Measurements from ENCODE around the gene CYS1. TPM values are rescaled to one million over a fixed set of nuclear protein-coding genes. Genes with fewer than 3 reads are reported as not detected.

The CYS1 gene
- total RNA-seq, 1 donor from 2014 or later: 13.5 TPM

- no peak overlapping the region for H3K4me3 ChIP-seq
- TF ChIP-seq, protein P1, sequence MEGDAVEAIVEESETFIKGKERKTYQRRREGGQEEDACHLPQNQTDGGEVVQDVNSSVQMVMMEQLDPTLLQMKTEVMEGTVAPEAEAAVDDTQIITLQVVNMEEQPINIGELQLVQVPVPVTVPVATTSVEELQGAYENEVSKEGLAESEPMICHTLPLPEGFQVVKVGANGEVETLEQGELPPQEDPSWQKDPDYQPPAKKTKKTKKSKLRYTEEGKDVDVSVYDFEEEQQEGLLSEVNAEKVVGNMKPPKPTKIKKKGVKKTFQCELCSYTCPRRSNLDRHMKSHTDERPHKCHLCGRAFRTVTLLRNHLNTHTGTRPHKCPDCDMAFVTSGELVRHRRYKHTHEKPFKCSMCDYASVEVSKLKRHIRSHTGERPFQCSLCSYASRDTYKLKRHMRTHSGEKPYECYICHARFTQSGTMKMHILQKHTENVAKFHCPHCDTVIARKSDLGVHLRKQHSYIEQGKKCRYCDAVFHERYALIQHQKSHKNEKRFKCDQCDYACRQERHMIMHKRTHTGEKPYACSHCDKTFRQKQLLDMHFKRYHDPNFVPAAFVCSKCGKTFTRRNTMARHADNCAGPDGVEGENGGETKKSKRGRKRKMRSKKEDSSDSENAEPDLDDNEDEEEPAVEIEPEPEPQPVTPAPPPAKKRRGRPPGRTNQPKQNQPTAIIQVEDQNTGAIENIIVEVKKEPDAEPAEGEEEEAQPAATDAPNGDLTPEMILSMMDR (IDR thresholded peaks at IDR 0.05): no peak
- TF ChIP-seq POLR2A (IDR thresholded peaks at IDR 0.05) (no peak), POLR2AphosphoS5 (IDR thresholded peaks at IDR 0.05; ENCODE audit: insufficient read depth in 1 of 2, low read depth in 1 of 2) (no peak)
- H3K4me1 ChIP-seq: no peaks in the 10 kb centered on the region
- no peak overlapping the region for H3K27ac ChIP-seq
- intact Hi-C loops (cut with DNase I): no loop called here
- H3K36me3 ChIP-seq: no peaks in the 10 kb centered on the region
- no peak for DNase-seq (ENCODE audit: extremely low spot score in 2 of 2)
- no peaks in the 10 kb centered on the region for H3K27me3 ChIP-seq
- no peaks in the 10 kb centered on the region for H3K9me3 ChIP-seq
Measured at GRCh38 chr2:10019602-10020400, 60.4 kb downstream of the CYS1 start.

GRCh38 chr2:10019174-10019573 lies 61.0 kb downstream of the CYS1 start:
- DNase-seq (ENCODE audit: extremely low spot score in 2 of 2): no peak
- H3K27ac ChIP-seq: no peak overlapping the region
- no peak for TF ChIP-seq POLR2AphosphoS5 (IDR thresholded peaks at IDR 0.05; ENCODE audit: insufficient read depth in 1 of 2, low read depth in 1 of 2)
- TF ChIP-seq POLR2A (IDR thresholded peaks at IDR 0.05): no peak
- TF ChIP-seq, protein P1 (IDR thresholded peaks at IDR 0.05): no peak

GRCh38 chr2:10017313-10017941 lies 62.8 kb downstream of the CYS1 start:
- H3K9me3 ChIP-seq: no peaks in the 10 kb centered on the region
- intact Hi-C loops (cut with DNase I): no loop called here
- H3K27me3 ChIP-seq: no peaks in the 10 kb centered on the region
- no peaks in the 10 kb centered on the region for H3K4me1 ChIP-seq
- no peak for TF ChIP-seq POLR2A (IDR thresholded peaks at IDR 0.05)
- TF ChIP-seq, protein P1 (IDR thresholded peaks at IDR 0.05): no peak
- TF ChIP-seq POLR2AphosphoS5 (IDR thresholded peaks at IDR 0.05; ENCODE audit: insufficient read depth in 1 of 2, low read depth in 1 of 2): no peak
- H3K36me3 ChIP-seq: no peaks in the 10 kb centered on the region
- H3K4me3 ChIP-seq: no peak overlapping the region
- H3K27ac ChIP-seq: no peak overlapping the region
- DNase-seq (ENCODE audit: extremely low spot score in 2 of 2): no peak

More at GRCh38 chr2:10019174-10019573, 61.0 kb downstream of the CYS1 start:
- no peaks in the 10 kb centered on the region for H3K36me3 ChIP-seq
- H3K9me3 ChIP-seq: no peaks in the 10 kb centered on the region
- H3K4me3 ChIP-seq: no peak overlapping the region
- H3K4me1 ChIP-seq: no peaks in the 10 kb centered on the region
- intact Hi-C loops (cut with DNase I): no loop called here
- no peaks in the 10 kb centered on the region for H3K27me3 ChIP-seq

- Histone ChIP-seq H3K4me3 (no peak overlapping the region), H3K27ac (no peak overlapping the region), H3K9me3 (no peaks in the 10 kb centered on the region), H3K36me3 (no peaks in the 10 kb centered on the region), H3K4me1 (no peaks in the 10 kb centered on the region), H3K27me3 (no peaks in the 10 kb centered on the region)
- TF ChIP-seq POLR2AphosphoS5 (IDR thresholded peaks at IDR 0.05; ENCODE audit: insufficient read depth in 1 of 2, low read depth in 1 of 2) (no peak), POLR2A (IDR thresholded peaks at IDR 0.05) (no peak)
- TF ChIP-seq, protein P1 (IDR thresholded peaks at IDR 0.05): no peak
- DNase-seq (ENCODE audit: extremely low spot score in 2 of 2): no peak
- intact Hi-C loops (cut with DNase I): no loop called here
Measured at GRCh38 chr2:10016802-10017258, 63.4 kb downstream of the CYS1 start.
